PC-9 (cell line): Measurements from ENCODE around the gene TNP1. TPM values are rescaled to one million over a fixed set of nuclear protein-coding genes. Genes with fewer than 3 reads are reported as not detected.

Experiments used
- BruUV-seq: library from RNA; stranded (reverse); fragments of 400-500 nt; replicated peaks from 2 replicates; lab custom pipeline; 2021; lab: Mats Ljungman, UMichigan
- CTCF ChIA-PET: fragments of 300-600 bp; sonication (Branson Sonifier 250); formaldehyde crosslinking; loops from one replicate; lab custom pipeline; 2022; ENCODE audit warnings: antibody characterized with exemption; lab: Charles Lee
- POLR2A ChIA-PET: fragments of 300-600 bp; sonication (Branson Sonifier 250); formaldehyde crosslinking; loops from one replicate; lab custom pipeline; 2022; ENCODE audit warnings: antibody characterized with exemption; ENCODE audit not compliant: unreplicated experiment; lab: Charles Lee
- DNase-seq, 2 experiments: peaks; one replicate each; pipeline versions ENCODE4 v3.0.0 to v3.0.0-alpha.2; 2015 to 2022; ENCODE audit warnings: mixed read lengths in 1 of 2
- H2AFZ ChIP-seq: fragments of 200-600 bp; sonication (generic); 2 replicates; pipeline ENCODE4 v1.8.1; 2017; ENCODE audit warnings: antibody characterized with exemption
- H3F3A ChIP-seq: fragments of 200-600 bp; sonication (generic); 2 replicates; pipeline ENCODE4 v1.8.1; 2017; ENCODE audit warnings: antibody characterized with exemption, mild to moderate bottlenecking, low read depth; ENCODE audit not compliant: insufficient read depth
- H3K27ac ChIP-seq: fragments of 200-600 bp; sonication (generic); 2 replicates; pipeline ENCODE4 v1.6.1; 2016; ENCODE audit warnings: mixed run types
- H3K27me3 ChIP-seq: fragments of 200-600 bp; sonication (generic); 2 replicates; pipeline ENCODE4 v1.6.1; 2016; ENCODE audit warnings: low read depth, mixed run types; ENCODE audit not compliant: insufficient read depth
- H3K36me3 ChIP-seq: fragments of 200-600 bp; sonication (generic); 2 replicates; pipeline ENCODE4 v1.6.1; 2016; ENCODE audit warnings: low read depth, mixed run types
- H3K4me1 ChIP-seq: fragments of 200-600 bp; sonication (generic); replicated peaks from 2 replicates; pipeline ENCODE4 v1.6.1; 2016; ENCODE audit warnings: mixed run types; ENCODE audit not compliant: insufficient read depth
- H3K4me2 ChIP-seq: fragments of 200-600 bp; sonication (generic); 2 replicates; pipeline ENCODE4 v1.6.1; 2017; ENCODE audit warnings: mixed run types
- H3K4me3 ChIP-seq: fragments of 200-600 bp; sonication (generic); 2 replicates; pipeline ENCODE4 v1.6.1; 2016; ENCODE audit warnings: mixed run types
- H3K79me2 ChIP-seq: fragments of 200-600 bp; sonication (generic); 2 replicates; pipeline ENCODE4 v1.6.1; 2017; ENCODE audit warnings: low read depth, mixed run types
- H3K9me2 ChIP-seq: fragments of 200-600 bp; sonication (generic); 2 replicates; pipeline ENCODE4 v1.8.1; 2017; ENCODE audit warnings: mild to moderate bottlenecking; ENCODE audit not compliant: insufficient read depth
- H3K9me3 ChIP-seq: fragments of 200-600 bp; sonication (generic); 2 replicates; pipeline ENCODE4 v1.8.1; 2016; ENCODE audit warnings: low read depth; ENCODE audit not compliant: insufficient read depth
- H4K20me1 ChIP-seq: fragments of 200-600 bp; sonication (generic); 2 replicates; pipeline ENCODE4 v1.8.1; 2017; ENCODE audit not compliant: insufficient read depth
- CTCF ChIP-seq: fragments of 200-600 bp; sonication (generic); conservative IDR thresholded peaks from 2 replicates; pipeline ENCODE4 v1.6.1; 2017; ENCODE audit warnings: mixed run types, antibody characterized with exemption, mild to moderate bottlenecking, moderate library complexity
- EZH2 ChIP-seq: fragments of 200-600 bp; sonication (generic); IDR thresholded peaks from 2 replicates; pipeline ENCODE4 v1.8.0; 2017; ENCODE audit warnings: antibody characterized with exemption, low read depth
- intact Hi-C: fragments of 100-400 bp; cut with micrococcal nuclease; formaldehyde crosslinking; loops from one replicate; pipeline ENCODE4 v1.10.0; 2022; ENCODE audit not compliant: unreplicated experiment
- total RNA-seq: library from RNA; stranded (reverse); gene quantifications from 2 replicates; pipeline ENCODE4 v1.2.3, GENCODE V29; 2021

The TNP1 gene
- total RNA-seq, 1 experiment from 2014 or later: not detected

- ChIA-PET CTCF (no interaction called here), POLR2A (no interaction called here)
- Histone ChIP-seq H3K9me2 (no peaks in the 10 kb centered on the region), H4K20me1 (no peaks in the 10 kb centered on the region), H3K4me2 (no peak overlapping the region), H3K4me1 (no peaks in the 10 kb centered on the region), H3K27me3 (0 out of 2 replicates have a peak, but pooled peaks cover 11% of the 10 kb centered on the region), H3F3A (no peaks in the 10 kb centered on the region), H3K36me3 (no peaks in the 10 kb centered on the region), H3K27ac (no peak overlapping the region), H3K4me3 (no peak overlapping the region), H3K79me2 (no peaks in the 10 kb centered on the region), H3K9me3 (no peaks in the 10 kb centered on the region), H2AFZ (no peak overlapping the region)
- no peak for TF ChIP-seq EZH2
- TF ChIP-seq CTCF: no peak
- intact Hi-C loops: no loop called here
- BruUV-seq: no TSS peak
- DNase-seq: no peak
These were observed 40.1 kb downstream of the TNP1 start for GRCh38 chr2:216819766-216820165.

- H3K9me3 ChIP-seq: no peaks in the 10 kb centered on the region
- no TSS peak for BruUV-seq
- no peaks in the 10 kb centered on the region for H4K20me1 ChIP-seq
- no peak overlapping the region for H3K4me2 ChIP-seq
- intact Hi-C loops: no loop called here
- H3K4me3 ChIP-seq: no peak overlapping the region
- ChIA-PET CTCF (no interaction called here), POLR2A (no interaction called here)
- H3K79me2 ChIP-seq: no peaks in the 10 kb centered on the region
- no peaks in the 10 kb centered on the region for H3K9me2 ChIP-seq
- 0 out of 2 replicates have a peak, but pooled peaks cover 11% of the 10 kb centered on the region for H3K27me3 ChIP-seq
- no peak overlapping the region for H3K27ac ChIP-seq
- TF ChIP-seq CTCF: no peak
- TF ChIP-seq EZH2: no peak
- H3F3A ChIP-seq: no peaks in the 10 kb centered on the region
- no peaks in the 10 kb centered on the region for H3K4me1 ChIP-seq
- H3K36me3 ChIP-seq: no peaks in the 10 kb centered on the region
- no peak for DNase-seq
- no peak overlapping the region for H2AFZ ChIP-seq
These were observed 40.8 kb downstream of the TNP1 start for GRCh38 chr2:216819055-216819454.

- H3K79me2 ChIP-seq: no peaks in the 10 kb centered on the region
- DNase-seq: no peak
- no peaks in the 10 kb centered on the region for H3K9me2 ChIP-seq
- TF ChIP-seq CTCF (no peak), EZH2 (no peak)
- H3K9me3 ChIP-seq: no peaks in the 10 kb centered on the region
- H3K27me3 ChIP-seq: 0 out of 2 replicates have a peak, but pooled peaks cover 5% of the 10 kb centered on the region
- BruUV-seq: no TSS peak
- H3K4me1 ChIP-seq: no peaks in the 10 kb centered on the region
- no peaks in the 10 kb centered on the region for H3K36me3 ChIP-seq
- H3K4me2 ChIP-seq: no peak overlapping the region
- no peak overlapping the region for H3K27ac ChIP-seq
- no peak overlapping the region for H2AFZ ChIP-seq
- H3F3A ChIP-seq: no peaks in the 10 kb centered on the region
- H4K20me1 ChIP-seq: no peaks in the 10 kb centered on the region
- H3K4me3 ChIP-seq: no peak overlapping the region
- intact Hi-C loops: no loop called here
- ChIA-PET CTCF (no interaction called here), POLR2A (interaction anchor here (0.7 kb wide), 1 partner anchor 1304 kb away, joined by 3 read pairs; no protein-coding TSS in a partner anchor)
These were observed 49.3 kb downstream of the TNP1 start for GRCh38 chr2:216810399-216811160.

Other genes starting within 250 kb of the TNP1 start
- gene IGFBP2, start 226.6 kb downstream of the TNP1 start, total RNA-seq: 106 and 133 TPM in 2 replicates
- 5.5 and 10.0 TPM in 2 replicates for gene IGFBP5, start 164.5 kb downstream of the TNP1 start, total RNA-seq